Measurements from ENCODE around the gene PI4KB. TPM values are rescaled to one million over a fixed set of nuclear protein-coding genes. Genes with fewer than 3 reads are reported as not detected.

PI4KB gene
- total and polyA plus RNA-seq, 2 of the 13 experiments (the other 11 are each of a cell fraction or from before 2014, with no cell fraction given) = 19.5 to 29.3 TPM

DNA sequence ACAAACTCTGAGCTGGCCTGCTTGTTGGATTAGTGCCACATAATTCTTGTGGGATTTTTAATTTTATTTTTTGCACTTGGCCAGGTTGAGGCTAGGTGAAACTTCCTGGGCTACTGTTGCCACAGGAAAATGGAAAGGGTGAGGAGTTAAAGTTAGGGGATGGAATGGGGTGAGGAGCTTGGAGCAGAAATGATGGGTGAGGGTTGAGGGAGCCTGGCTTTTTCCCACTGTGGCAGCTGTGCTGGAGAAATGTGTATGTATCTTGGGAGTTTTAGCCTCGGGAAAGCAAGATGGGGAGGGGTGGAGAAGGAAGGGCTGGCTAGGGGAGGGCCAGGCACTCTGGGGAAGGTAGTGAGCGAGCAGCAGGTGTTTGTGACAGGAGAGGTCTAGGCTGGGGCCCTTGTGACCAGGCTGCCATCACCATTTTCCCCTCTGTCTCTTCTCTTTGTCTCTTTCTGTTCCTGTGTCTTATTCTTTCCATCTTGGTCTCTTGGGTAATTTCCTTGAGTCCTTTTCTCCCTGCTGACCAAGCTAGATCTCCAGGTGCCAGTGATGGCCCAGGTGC, 43.1 kb downstream of the PI4KB start (continued):
- no peak for TF ChIP-seq RERE (CRISPR knock-in tag; IDR thresholded peaks at IDR 0.05; ENCODE audit: low read depth)

DNA sequence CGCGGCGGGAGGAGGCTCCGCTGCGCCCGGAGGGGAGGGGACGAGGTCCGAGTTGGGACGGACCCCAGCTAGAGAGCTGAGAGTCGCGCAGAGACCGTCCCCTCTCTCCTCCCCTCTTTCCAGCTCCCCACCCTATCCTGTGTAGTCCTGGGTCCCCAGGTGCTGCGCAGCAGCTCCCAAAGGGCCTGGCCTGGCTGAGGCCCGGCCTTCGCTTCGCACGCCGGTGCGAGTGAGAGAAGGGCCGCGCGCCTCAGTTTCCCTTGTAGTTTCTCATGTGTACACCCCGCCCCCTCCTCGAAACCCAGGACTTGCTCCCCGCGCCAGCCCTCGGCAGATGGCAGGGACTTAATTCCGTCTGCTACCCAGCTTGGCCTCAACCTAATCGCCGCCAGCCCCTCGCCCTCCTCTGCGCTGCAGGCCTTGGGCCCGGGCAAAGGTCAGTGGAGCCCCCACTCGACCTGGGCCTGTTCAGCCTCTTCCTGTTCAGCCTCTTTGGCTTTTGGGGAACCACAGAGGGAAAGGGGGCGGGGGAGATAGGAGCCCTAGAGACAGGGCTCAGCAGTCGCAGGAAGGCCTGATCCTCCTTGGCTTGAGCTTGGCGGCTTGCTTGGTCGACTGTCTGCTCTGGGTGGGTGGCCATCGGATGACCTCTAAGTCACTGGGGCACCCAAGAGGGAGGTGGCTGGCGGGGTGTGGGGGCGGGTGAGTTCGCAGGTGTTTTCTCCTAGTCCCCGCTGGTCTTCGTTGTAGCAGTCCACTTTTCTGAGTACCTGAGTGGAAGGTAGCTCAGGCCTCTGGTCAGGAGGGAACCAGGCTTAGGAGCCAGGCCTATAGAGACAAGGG, 44.1 kb downstream of the PI4KB start:
- Histone ChIP-seq H3K27me3 (ENCODE audit: control insufficient read depth in 1 of 2, insufficient read depth in 2 of 2, low read length in 2 of 2) (no peaks in the 10 kb centered on the region; a peak in 1 of 5 replicates), H3K4me1 (ENCODE audit: insufficient read depth, low read length) (peaks cover 22% of the 10 kb centered on the region), H3K9ac (ENCODE audit: insufficient read depth, low read depth, low read length) (peak overlapping the region; percentile 95), H3K36me3 (replicated peaks in 1 of 2; ENCODE audit: control insufficient read depth in 1 of 2, insufficient read depth in 2 of 2, low read length in 2 of 2) (peaks cover 21 to 29% of the 10 kb centered on the region in 2 experiments), H3K27ac (ENCODE audit: extremely low read length, insufficient read depth, low read length) (peak overlapping the region; percentile 98), H2AFZ (ENCODE audit: low read length) (no peak overlapping the region), H3K4me3 (replicated peaks in 1 of 3; ENCODE audit: insufficient read depth in 1 of 3, low read depth in 2 of 3, low read length in 3 of 3) (peak overlapping the region; percentile 78 to 93 (median 85)), H3K4me2 (ENCODE audit: low read depth, low read length) (peak overlapping the region; percentile 79), H4K20me1 (ENCODE audit: insufficient read depth, low read length) (peaks cover 9% of the 10 kb centered on the region; the same call in 1 of the 2 replicates), H3K9me3 (ENCODE audit: low read length) (no peaks in the 10 kb centered on the region), H3K79me2 (ENCODE audit: insufficient read depth, low read length) (peaks cover 32% of the 10 kb centered on the region)
- 0% methylated on average over 17 of the region's 44 CpGs for WGBS (ENCODE audit: low lambda C conversion rate)
- DNase-seq (ENCODE audit: low spot score) (peak; percentile 31), ATAC-seq (peak; percentile 45), FAIRE-seq (no peak)
- ChIA-PET CTCF (ENCODE audit: low intra/inter-chr PET ratio, low total read pairs) (no interaction called here), POLR2A (interaction anchor here (0.6 to 3.9 kb wide), 16 partner anchors 9 to 307 kb away, joined by 3 to 71 read pairs (median 4); partner anchors contain the start of genes PI4KB, PSMD4, SELENBP1 and TUFT1)
- no TSS peak for BruUV-seq (replicated peaks)
- in situ Hi-C loops (cut with HindIII; ENCODE audit: extremely low pct_ligation_motif_present, low pct_unique_long_range_greater_than_20kb) (no loop called here), intact Hi-C loops (cut with micrococcal nuclease; ENCODE audit: unreplicated experiment) (no loop called here)
- TF ChIP-seq NR2C2 (CRISPR knock-in tag; IDR thresholded peaks at IDR 0.05; ENCODE audit: borderline replicate concordance) (peak; percentile 36; the same call in 1 of the 2 replicates), ZNF30 (CRISPR knock-in tag; IDR thresholded peaks at IDR 0.05) (no peak), MTA1 (CRISPR knock-in tag; IDR thresholded peaks at IDR 0.05; ENCODE audit: borderline replicate concordance) (peak; percentile 16; the same call in 1 of the 2 replicates), TAF15 (IDR thresholded peaks at IDR 0.05; ENCODE audit: low read depth, low read length, poor library complexity, severe bottlenecking) (no peak), ZNF468 (CRISPR knock-in tag; IDR thresholded peaks at IDR 0.05) (no peak), ZSCAN21 (CRISPR knock-in tag; IDR thresholded peaks at IDR 0.05; ENCODE audit: borderline replicate concordance) (0 out of 2 replicates have a peak, but pooled peaks have one; percentile 70), ZNF709 (CRISPR knock-in tag; IDR thresholded peaks at IDR 0.05) (no peak), MAFK (conservative IDR thresholded peaks at IDR 0.05 in 1 of 2, IDR thresholded peaks at IDR 0.05 in 1 of 2; ENCODE audit: low read length in 2 of 2) (no peak), TFDP2 (CRISPR knock-in tag; IDR thresholded peaks at IDR 0.05) (no peak), ZNF777 (CRISPR knock-in tag; IDR thresholded peaks at IDR 0.05) (no peak), MNT (IDR thresholded peaks at IDR 0.05) (no peak)

Data from HepG2 (cell line).